ENCODE measurements around the gene TMEM106B.

Gene TMEM106B

GRCh38 chr7:12194426-12194825, 16.7 kb upstream of the TMEM106B start:
- CTCF ChIA-PET = interaction anchor here (0.6 kb wide), 1 partner anchor 8 kb away, joined by 3 read pairs; no protein-coding TSS in a partner anchor
- TF ChIP-seq CTCF (conservative IDR thresholded peaks at IDR 0.05; ENCODE audit: low read depth) = no peak
- DNase-seq (ENCODE audit: low spot score) = no peak
- POLR2A ChIA-PET (ENCODE audit: low non-redundant PET) = no interaction called here
- no peak overlapping the region for H3K27ac ChIP-seq

- DNase-seq (ENCODE audit: low spot score) = no peak
- H3K27ac ChIP-seq = no peak overlapping the region
- CTCF ChIA-PET = no interaction called here
- POLR2A ChIA-PET (ENCODE audit: low non-redundant PET) = no interaction called here
- TF ChIP-seq CTCF (conservative IDR thresholded peaks at IDR 0.05; ENCODE audit: low read depth) = no peak
These were observed 14.7 kb upstream of the TMEM106B start for GRCh38 chr7:12196386-12196785.

- ChIA-PET CTCF (no interaction called here), POLR2A (ENCODE audit: low non-redundant PET) (no interaction called here)
- DNase-seq (ENCODE audit: low spot score) = peak; percentile 4
- H3K27ac ChIP-seq = no peak overlapping the region
- TF ChIP-seq CTCF (conservative IDR thresholded peaks at IDR 0.05; ENCODE audit: low read depth) = no peak
These were observed 11.7 kb upstream of the TMEM106B start for GRCh38 chr7:12199363-12199762.

GRCh38 chr7:12207046-12207445, 4.0 kb upstream of the TMEM106B start:
- H3K27ac ChIP-seq = no peak overlapping the region
- ChIA-PET CTCF (interaction anchor here (0.6 kb wide), 1 partner anchor 781 kb away, joined by 3 read pairs; no protein-coding TSS in a partner anchor), POLR2A (ENCODE audit: low non-redundant PET) (no interaction called here)
- TF ChIP-seq CTCF (conservative IDR thresholded peaks at IDR 0.05; ENCODE audit: low read depth) = no peak
- no peak for DNase-seq (ENCODE audit: low spot score)

GRCh38 chr7:12209221-12209620, 1.9 kb upstream of the TMEM106B start:
- CTCF ChIA-PET = no interaction called here
- POLR2A ChIA-PET (ENCODE audit: low non-redundant PET) = no interaction called here
- no peak for DNase-seq (ENCODE audit: low spot score)
- no peak for TF ChIP-seq CTCF (conservative IDR thresholded peaks at IDR 0.05; ENCODE audit: low read depth)
- H3K27ac ChIP-seq = no peak overlapping the region

GRCh38 chr7:12210179-12211053, 678 bp upstream of the TMEM106B start:
- POLR2A ChIA-PET (ENCODE audit: low non-redundant PET) = no interaction called here
- CTCF ChIA-PET = interaction anchor here (0.9 to 1.3 kb wide), 2 partner anchors 112 to 982 kb away, joined by 3 read pairs; no protein-coding TSS in a partner anchor
- DNase-seq (ENCODE audit: low spot score) = peak; percentile 34
- H3K27ac ChIP-seq = peak overlapping the region; percentile 92
- TF ChIP-seq CTCF (conservative IDR thresholded peaks at IDR 0.05; ENCODE audit: low read depth) = no peak
